Natural killer cell (primary cell): ENCODE results near the gene MYZAP. TPM values are rescaled to one million over a fixed set of nuclear protein-coding genes. Genes with fewer than 3 reads are reported as not detected.
A peak's percentile ranks its signal among the peaks of the same experiment; 100 is the strongest.

Experiments used
- ATAC-seq, 3 donors: fragments of 150-1000 bp in 2 of 3; fragments of 200-7000 bp in 1 of 3; cut with Tn5 transposase; 1 replicate in 1 of 3; 2 replicates in 2 of 3; pipeline ENCODE4 v1.10.0; 2021; ENCODE audit warnings: mild to moderate bottlenecking in 2 of 3, moderate library complexity in 2 of 3
- DNase-seq, 2 donors: peaks; one replicate each; pipeline versions ENCODE4 v3.0.0 to v3.0.0-alpha.2; 2013 to 2021; ENCODE audit warnings: mixed read lengths in 1 of 2
- H3K27ac ChIP-seq: one replicate; pipeline ENCODE4 v1.5.1; 2013; ENCODE audit warnings: mild to moderate bottlenecking, low read length
- H3K27me3 ChIP-seq: one replicate; pipeline ENCODE4 v1.6.1; 2013; ENCODE audit warnings: low read length; ENCODE audit not compliant: control insufficient read depth, insufficient read depth
- H3K36me3 ChIP-seq: one replicate; pipeline ENCODE4 v1.6.1; 2013; ENCODE audit warnings: low read length; ENCODE audit not compliant: control insufficient read depth, insufficient read depth
- H3K4me1 ChIP-seq: one replicate; pipeline ENCODE4 v1.6.1; 2013; ENCODE audit warnings: low read length; ENCODE audit not compliant: control insufficient read depth, insufficient read depth
- H3K4me3 ChIP-seq: one replicate; pipeline ENCODE4 v1.5.1; 2013; ENCODE audit warnings: low read length
- H3K9me3 ChIP-seq: one replicate; pipeline ENCODE4 v1.6.1; 2013; ENCODE audit warnings: low read length; ENCODE audit not compliant: control insufficient read depth, insufficient read depth
- H3K27ac Mint-ChIP-seq, 2 donors: one replicate each; pipeline ENCODE4 v1.8.0; 2022; ENCODE audit warnings: mild to moderate bottlenecking in 2 of 2, mixed read lengths in 2 of 2, moderate library complexity in 1 of 2
- H3K27me3 Mint-ChIP-seq, 2 donors: one replicate each; pipeline ENCODE4 v1.8.0; 2022; ENCODE audit warnings: low read depth in 2 of 2, mixed read lengths in 2 of 2
- H3K36me3 Mint-ChIP-seq: one replicate; pipeline ENCODE4 v1.8.0; 2022; ENCODE audit warnings: mixed read lengths
- H3K4me1 Mint-ChIP-seq, 2 donors: one replicate each; pipeline ENCODE4 v1.8.0; 2022; ENCODE audit warnings: mixed read lengths in 2 of 2
- H3K4me3 Mint-ChIP-seq: one replicate; pipeline ENCODE4 v1.8.0; 2022; ENCODE audit warnings: mild to moderate bottlenecking, moderate library complexity, mixed read lengths
- H3K9me3 Mint-ChIP-seq, 2 donors: one replicate each; pipeline ENCODE4 v1.8.0; 2022; ENCODE audit warnings: mixed read lengths in 2 of 2
- WGBS: methylation state at CpG from one replicate; pipeline ENCODE4 v1.1.7; 2013; ENCODE audit warnings: missing lambda C conversion rate; ENCODE audit not compliant: insufficient coverage; 5-methylcytosine and 5-hydroxymethylcytosine counted together
- intact Hi-C: fragments of 100-400 bp; cut with micrococcal nuclease; formaldehyde crosslinking; loops from one replicate; pipeline ENCODE4 v1.14.2; 2022
- total RNA-seq, 4 donors: library from RNA; stranded (reverse); fragments of 120-200 nt in 1 of 4; gene quantifications; one replicate each; pipeline versions ENCODE4 v1.2.3 to v1.2.4, GENCODE V29; 2013 to 2022
- TF ChIP-seq, protein P1 (sequence below): fragments of 200-600 bp; IDR thresholded peaks from one replicate; pipeline ENCODE4 v1.8.0; 2022; ENCODE audit warnings: antibody characterized with exemption

MYZAP gene
- total RNA-seq, 3 donors from 2014 or later (not counting 1 experiment from before 2014, with no cell fraction given): not detected

DNA sequence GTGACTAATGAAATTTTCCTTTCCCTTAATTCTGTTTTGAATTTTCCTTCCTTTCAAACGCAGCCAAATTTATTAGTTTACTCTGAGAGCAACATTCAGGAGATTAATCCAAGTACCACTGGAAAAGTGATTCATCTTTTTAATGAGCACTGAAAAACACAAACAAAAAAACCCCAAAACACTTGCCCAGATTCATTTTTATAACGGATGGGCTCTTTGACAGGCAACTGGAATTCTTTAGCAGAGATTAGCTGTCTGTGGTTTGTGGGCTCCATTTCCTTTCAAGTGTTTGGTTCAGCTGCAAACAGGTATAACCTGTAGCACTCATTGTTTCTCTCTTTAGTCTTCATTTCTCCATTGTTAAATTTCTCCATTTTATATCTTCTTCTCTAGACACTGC, 111.7 kb downstream of the MYZAP start:
- 22% methylated on average over 2 of the region's 2 CpGs for WGBS
- Mint-ChIP-seq H3K27me3 (peaks cover 26 to 49% of the 10 kb centered on the region in 2 donors), H3K4me3 (no peak overlapping the region), H3K9me3 (no peaks in the 10 kb centered on the region), H3K4me1 (peaks cover 14% of the 10 kb centered on the region in 2 donors), H3K36me3 (no peaks in the 10 kb centered on the region), H3K27ac (no peak overlapping the region)
- Histone ChIP-seq H3K36me3 (no peaks in the 10 kb centered on the region), H3K9me3 (no peaks in the 10 kb centered on the region), H3K27me3 (peaks cover 8% of the 10 kb centered on the region), H3K4me1 (peaks cover 10% of the 10 kb centered on the region), H3K27ac (no peak overlapping the region), H3K4me3 (no peak overlapping the region)
- peak in 1 of 2 donors; percentile 68 for DNase-seq
- intact Hi-C loops: no loop called here
- TF ChIP-seq, protein P1, sequence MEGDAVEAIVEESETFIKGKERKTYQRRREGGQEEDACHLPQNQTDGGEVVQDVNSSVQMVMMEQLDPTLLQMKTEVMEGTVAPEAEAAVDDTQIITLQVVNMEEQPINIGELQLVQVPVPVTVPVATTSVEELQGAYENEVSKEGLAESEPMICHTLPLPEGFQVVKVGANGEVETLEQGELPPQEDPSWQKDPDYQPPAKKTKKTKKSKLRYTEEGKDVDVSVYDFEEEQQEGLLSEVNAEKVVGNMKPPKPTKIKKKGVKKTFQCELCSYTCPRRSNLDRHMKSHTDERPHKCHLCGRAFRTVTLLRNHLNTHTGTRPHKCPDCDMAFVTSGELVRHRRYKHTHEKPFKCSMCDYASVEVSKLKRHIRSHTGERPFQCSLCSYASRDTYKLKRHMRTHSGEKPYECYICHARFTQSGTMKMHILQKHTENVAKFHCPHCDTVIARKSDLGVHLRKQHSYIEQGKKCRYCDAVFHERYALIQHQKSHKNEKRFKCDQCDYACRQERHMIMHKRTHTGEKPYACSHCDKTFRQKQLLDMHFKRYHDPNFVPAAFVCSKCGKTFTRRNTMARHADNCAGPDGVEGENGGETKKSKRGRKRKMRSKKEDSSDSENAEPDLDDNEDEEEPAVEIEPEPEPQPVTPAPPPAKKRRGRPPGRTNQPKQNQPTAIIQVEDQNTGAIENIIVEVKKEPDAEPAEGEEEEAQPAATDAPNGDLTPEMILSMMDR: no peak
- no peak for ATAC-seq

DNA sequence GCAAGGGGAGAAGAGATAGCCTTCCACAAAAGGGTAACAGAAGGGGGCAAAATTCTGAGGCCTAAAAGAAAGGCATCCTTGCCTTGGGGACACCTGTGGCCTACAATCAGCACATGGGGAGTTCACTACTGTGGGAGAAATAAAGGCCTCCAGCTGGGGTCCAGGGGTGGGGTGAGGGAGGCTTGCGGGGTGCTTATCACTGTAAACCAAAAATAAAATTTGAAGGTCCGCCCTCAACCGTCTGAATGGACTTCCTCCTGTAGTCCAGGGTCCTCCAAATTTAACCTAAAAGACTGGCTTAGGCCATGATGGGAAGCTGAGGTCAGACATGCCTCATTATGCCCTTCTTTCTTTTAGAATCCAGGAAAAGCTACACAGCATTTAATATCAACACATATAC, 112.7 kb downstream of the MYZAP start:
- WGBS: 96% methylated on average over 3 of the region's 3 CpGs

DNA sequence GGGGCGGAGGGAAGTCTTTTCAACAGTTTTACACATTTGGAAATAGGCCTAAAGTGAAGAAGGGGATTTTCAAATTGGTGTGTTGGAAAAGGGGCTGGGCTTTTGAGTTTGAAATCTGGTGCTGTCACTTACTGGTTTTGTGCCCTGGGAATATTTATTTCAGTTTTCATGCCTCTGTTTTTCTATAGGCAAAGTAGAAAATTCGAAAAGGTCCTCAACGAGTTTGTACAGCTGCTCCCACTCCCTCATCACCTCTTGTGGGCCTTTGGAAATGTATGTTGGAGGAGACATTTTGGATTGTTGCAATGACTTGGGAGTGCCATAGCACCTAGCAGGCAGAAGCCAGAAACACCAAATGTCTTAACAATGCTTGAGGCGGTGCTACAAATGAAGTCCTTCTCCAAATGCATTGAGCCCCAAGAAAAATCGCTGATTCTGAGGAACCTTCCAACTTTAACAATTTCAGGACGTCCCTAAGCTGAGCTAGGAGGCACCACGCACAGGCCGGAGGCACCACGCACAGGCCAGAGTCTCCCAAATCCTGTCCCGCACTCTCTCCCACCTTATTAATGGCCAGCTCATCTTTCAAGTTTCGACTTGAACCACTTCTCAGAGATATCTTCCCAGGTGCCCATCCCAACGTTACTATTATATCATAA, 114.2 kb downstream of the MYZAP start:
- DNase-seq (no peak), ATAC-seq (peak in 1 of 3 donors; percentile 1)
- peaks cover 12% of the 10 kb centered on the region for H3K36me3 ChIP-seq
- H3K4me1 Mint-ChIP-seq: peaks cover 31 to 36% of the 10 kb centered on the region in 2 donors
- peaks cover 2% of the 10 kb centered on the region for H3K36me3 Mint-ChIP-seq
- H3K27me3 Mint-ChIP-seq: peaks cover 13 to 25% of the 10 kb centered on the region in 2 donors
- peak overlapping the region; percentile 91 for H3K4me3 Mint-ChIP-seq
- H3K9me3 Mint-ChIP-seq: no peaks in the 10 kb centered on the region
- peak overlapping the region; percentile 79 to 85 for H3K27ac Mint-ChIP-seq
- intact Hi-C loops: no loop called here
- H3K9me3 ChIP-seq: no peaks in the 10 kb centered on the region
- H3K27ac ChIP-seq: peak overlapping the region; percentile 94
- peaks cover 3% of the 10 kb centered on the region for H3K27me3 ChIP-seq
- peaks cover 10% of the 10 kb centered on the region for H3K4me1 ChIP-seq
- WGBS: 87% methylated on average over 10 of the region's 12 CpGs
- TF ChIP-seq, protein P1: no peak
- H3K4me3 ChIP-seq: peak overlapping the region; percentile 86

More for the DNA sequence above, 112.7 kb downstream of the MYZAP start:
- peaks cover 8% of the 10 kb centered on the region for H3K27me3 ChIP-seq
- no peaks in the 10 kb centered on the region for H3K9me3 Mint-ChIP-seq
- H3K36me3 Mint-ChIP-seq: no peaks in the 10 kb centered on the region
- H3K4me1 Mint-ChIP-seq: peaks cover 20 to 24% of the 10 kb centered on the region in 2 donors
- no peaks in the 10 kb centered on the region for H3K9me3 ChIP-seq
- H3K36me3 ChIP-seq: peaks cover 2% of the 10 kb centered on the region
- peak overlapping the region; percentile 8 for H3K4me3 Mint-ChIP-seq
- H3K4me3 ChIP-seq: no peak overlapping the region
- intact Hi-C loops: no loop called here
- H3K27me3 Mint-ChIP-seq: peaks cover 24 to 39% of the 10 kb centered on the region in 2 donors
- H3K27ac ChIP-seq: no peak overlapping the region
- TF ChIP-seq, protein P1: no peak
- H3K4me1 ChIP-seq: peaks cover 10% of the 10 kb centered on the region
- peak overlapping the region; percentile 37 to 70 for H3K27ac Mint-ChIP-seq
- ATAC-seq: no peak
- no peak for DNase-seq
